ENCODE results near the gene WDR62.
A peak's percentile ranks its signal among the peaks of the same experiment; 100 is the strongest.

- TF ChIP-seq CBX5 (IDR thresholded peaks at IDR 0.05; ENCODE audit: low read depth) (no peak), MTA3 (IDR thresholded peaks at IDR 0.05; ENCODE audit: borderline replicate concordance, low read length) (no peak), EP300 (IDR thresholded peaks at IDR 0.05; ENCODE audit: borderline replicate concordance in 1 of 2, control insufficient read depth in 1 of 2, low read depth in 2 of 2, low read length in 2 of 2) (no peak), CHD2 (IDR thresholded peaks at IDR 0.05; ENCODE audit: borderline replicate concordance, low read depth, low read length) (no peak), POLR2A (IDR thresholded peaks at IDR 0.05; ENCODE audit: low read depth, low read length) (no peak), CTCF (IDR thresholded peaks at IDR 0.05 in 2 of 3, conservative IDR thresholded peaks at IDR 0.05 in 1 of 3; ENCODE audit: control insufficient read depth in 2 of 3, extremely low read depth in 1 of 3, insufficient read depth in 1 of 3, low read depth in 3 of 3, low read length in 3 of 3) (peak in 1 of 3 experiments; percentile 13; a peak in 1 of 6 replicates), ETV6 (conservative IDR thresholded peaks at IDR 0.05 in 1 of 2, IDR thresholded peaks at IDR 0.05 in 1 of 2; ENCODE audit: borderline replicate concordance in 1 of 2, low read depth in 1 of 2) (no peak)
These were observed 59.4 kb downstream of the WDR62 start for GRCh38 chr19:36113894-36114720.
